RKO (cell line): ENCODE data around the gene ASIC4.

ENCODE experiments used
- DNase-seq: peaks from one replicate; pipeline ENCODE4 v3.0.0-alpha.2; 2016; ENCODE audit warnings: low spot score

ASIC4 gene

GRCh38 chr2:219497495-219498279, 16.6 kb upstream of the ASIC4 start:
- DNase-seq: peak; percentile 80

- peak; percentile 99 for DNase-seq
Observed at GRCh38 chr2:219498280-219499057, 15.8 kb upstream of the ASIC4 start, which contains the start of gene GMPPA. TSS of gene GMPPA (plus strand) at chr2:219498891. CDS start at chr2:219499976, 1,085 bp downstream.

GRCh38 chr2:219499058-219499307, 15.3 kb upstream of the ASIC4 start:
- DNase-seq: peak; percentile 5

- DNase-seq: no peak
Observed at GRCh38 chr2:219499555-219499954, 14.7 kb upstream of the ASIC4 start.

GRCh38 chr2:219500135-219500534, 14.1 kb upstream of the ASIC4 start:
- peak; percentile 43 for DNase-seq

- no peak for DNase-seq
Observed at GRCh38 chr2:219501849-219502248, 12.4 kb upstream of the ASIC4 start.

- DNase-seq: no peak
Observed at GRCh38 chr2:219502618-219503017, 11.7 kb upstream of the ASIC4 start.

- no peak for DNase-seq
Observed at GRCh38 chr2:219505585-219505984, 8.7 kb upstream of the ASIC4 start.

- DNase-seq: no peak
Observed at GRCh38 chr2:219506153-219506801, 8.0 kb upstream of the ASIC4 start.

- no peak for DNase-seq
Observed at GRCh38 chr2:219506802-219507526, 7.3 kb upstream of the ASIC4 start.

GRCh38 chr2:219507581-219508443, 6.5 kb upstream of the ASIC4 start:
- no peak for DNase-seq

GRCh38 chr2:219508444-219508734, 5.9 kb upstream of the ASIC4 start:
- DNase-seq: no peak

GRCh38 chr2:219508971-219509779, 5.1 kb upstream of the ASIC4 start:
- DNase-seq: no peak

GRCh38 chr2:219509780-219510511, 4.3 kb upstream of the ASIC4 start:
- peak; percentile 14 for DNase-seq

- no peak for DNase-seq
Observed at GRCh38 chr2:219510512-219511135, 3.7 kb upstream of the ASIC4 start.

- no peak for DNase-seq
Observed at GRCh38 chr2:219511547-219512325, 2.5 kb upstream of the ASIC4 start.

GRCh38 chr2:219512524-219513216, 1.6 kb upstream of the ASIC4 start:
- no peak for DNase-seq

GRCh38 chr2:219513787-219514186, 495 bp upstream of the ASIC4 start:
- DNase-seq: no peak
